Naive B cell (primary cell): Measurements from ENCODE around the gene NTRK3. TPM values are rescaled to one million over a fixed set of nuclear protein-coding genes. Genes with fewer than 3 reads are reported as not detected.

Source experiments
- ATAC-seq, 2 donors: fragments of 150-1000 bp; cut with Tn5 transposase; 2 replicates each; pipeline ENCODE4 v1.10.0; 2021; ENCODE audit warnings: low read depth in 2 of 2, mild to moderate bottlenecking in 2 of 2, moderate library complexity in 2 of 2
- DNase-seq: peaks from one replicate; pipeline ENCODE4 v3.0.0; 2022
- H3K27ac Mint-ChIP-seq, 6 donors: one replicate each; pipeline ENCODE4 v1.8.0; 2020 to 2022; ENCODE audit warnings: mild to moderate bottlenecking in 6 of 6, mixed read lengths in 6 of 6, moderate library complexity in 5 of 6, inconsistent platforms in 2 of 6
- H3K27me3 Mint-ChIP-seq, 3 donors: one replicate each; pipeline ENCODE4 v1.8.0; 2021 to 2022; ENCODE audit warnings: mixed read lengths in 3 of 3, mild to moderate bottlenecking in 1 of 3
- H3K36me3 Mint-ChIP-seq, 2 donors: one replicate each; pipeline ENCODE4 v1.8.0; 2020 to 2022; ENCODE audit warnings: mixed read lengths in 2 of 2, inconsistent platforms in 1 of 2, mild to moderate bottlenecking in 1 of 2
- H3K4me1 Mint-ChIP-seq, 3 donors: one replicate each; pipeline ENCODE4 v1.8.0; 2020 to 2022; ENCODE audit warnings: mixed read lengths in 3 of 3, inconsistent platforms in 1 of 3, mild to moderate bottlenecking in 1 of 3, moderate library complexity in 1 of 3
- H3K4me3 Mint-ChIP-seq, 8 donors: one replicate each; pipeline ENCODE4 v1.8.0; 2020 to 2022; ENCODE audit warnings: mild to moderate bottlenecking in 8 of 8, mixed read lengths in 8 of 8, moderate library complexity in 8 of 8, inconsistent platforms in 2 of 8
- H3K9me3 Mint-ChIP-seq, 7 donors: one replicate each; pipeline ENCODE4 v1.8.0; 2020 to 2022; ENCODE audit warnings: mixed read lengths in 7 of 7, mild to moderate bottlenecking in 5 of 7, inconsistent platforms in 2 of 7, moderate library complexity in 1 of 7
- polyA plus RNA-seq, 6 donors: library from polyadenylated mRNA; unstranded; fragments of 300-500 nt; fragmentation: Illumina TruSeq; gene quantifications; one replicate each; pipeline ENCODE4 v1.2.3, GENCODE V29; 2021; ENCODE audit warnings: low read depth in 6 of 6

The NTRK3 gene
- polyA plus RNA-seq, 6 donors from 2014 or later, result not detected

- Mint-ChIP-seq H3K36me3 (no peaks in the 10 kb centered on the region), H3K4me3 (no peak overlapping the region), H3K9me3 (peaks cover 0 to 8% (median 0%) of the 10 kb centered on the region in 7 donors), H3K27ac (no peak overlapping the region), H3K4me1 (no peaks in the 10 kb centered on the region), H3K27me3 (peaks cover 0 to 4% (median 0%) of the 10 kb centered on the region in 3 donors)
- DNase-seq (no peak), ATAC-seq (no peak)
Measured at GRCh38 chr15:87962428-87962827, 294.1 kb downstream of the NTRK3 start.

- DNase-seq (no peak), ATAC-seq (no peak)
- Mint-ChIP-seq H3K4me1 (no peaks in the 10 kb centered on the region), H3K36me3 (no peaks in the 10 kb centered on the region), H3K27ac (no peak overlapping the region), H3K9me3 (peaks cover 0 to 8% (median 0%) of the 10 kb centered on the region in 7 donors), H3K27me3 (peaks cover 0 to 4% (median 0%) of the 10 kb centered on the region in 3 donors), H3K4me3 (no peak overlapping the region)
Measured at GRCh38 chr15:87961851-87962420, 294.6 kb downstream of the NTRK3 start.

DNA sequence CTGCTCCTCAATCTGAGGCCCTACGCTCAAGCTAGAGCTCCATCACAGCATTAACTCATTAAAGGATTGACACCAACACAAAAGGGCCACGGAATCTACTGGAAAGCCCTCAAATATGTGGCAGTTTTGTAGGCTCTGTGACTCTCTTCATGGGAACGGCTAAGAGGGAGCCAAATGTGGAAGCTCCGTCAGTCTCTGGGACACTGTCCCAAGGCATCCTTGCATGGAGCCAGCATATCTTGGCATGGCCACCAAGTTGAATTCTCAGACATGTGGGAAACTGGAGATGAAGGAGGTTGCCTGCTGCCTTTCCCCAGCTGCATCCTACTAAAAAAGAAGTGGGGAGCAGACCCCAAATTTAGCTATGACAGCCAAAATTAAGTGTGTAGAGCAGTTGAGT, 296.9 kb downstream of the NTRK3 start:
- Mint-ChIP-seq H3K4me3 (no peak overlapping the region), H3K4me1 (no peaks in the 10 kb centered on the region), H3K9me3 (peaks cover 0 to 8% (median 0%) of the 10 kb centered on the region in 7 donors), H3K27ac (no peak overlapping the region), H3K36me3 (no peaks in the 10 kb centered on the region), H3K27me3 (peaks cover 0 to 2% (median 0%) of the 10 kb centered on the region in 3 donors)
- no peak for DNase-seq
- no peak for ATAC-seq

DNA sequence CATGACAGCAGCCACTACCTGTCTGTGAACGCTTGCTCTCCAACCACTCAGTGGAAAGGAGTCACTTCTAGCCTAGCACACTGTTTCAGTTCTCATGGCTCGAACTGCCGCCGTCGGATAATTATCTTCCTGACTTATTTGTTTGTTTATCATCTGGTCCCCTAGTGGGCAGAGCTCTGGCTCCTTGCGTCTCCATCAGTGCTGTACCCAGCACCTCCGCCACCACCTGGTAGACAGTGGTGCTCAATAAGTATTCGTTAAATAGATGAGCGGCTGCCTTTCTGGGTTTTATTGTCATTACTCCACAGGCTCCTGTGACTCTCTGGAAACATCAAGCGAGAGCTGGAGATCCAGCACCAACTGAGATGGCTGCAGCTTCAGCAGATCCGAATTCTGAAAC, 297.5 kb downstream of the NTRK3 start:
- Mint-ChIP-seq H3K4me1 (no peaks in the 10 kb centered on the region), H3K36me3 (no peaks in the 10 kb centered on the region), H3K27me3 (no peaks in the 10 kb centered on the region), H3K4me3 (no peak overlapping the region), H3K9me3 (peaks cover 0 to 8% (median 0%) of the 10 kb centered on the region in 7 donors), H3K27ac (no peak overlapping the region)
- DNase-seq (no peak), ATAC-seq (no peak)

DNA sequence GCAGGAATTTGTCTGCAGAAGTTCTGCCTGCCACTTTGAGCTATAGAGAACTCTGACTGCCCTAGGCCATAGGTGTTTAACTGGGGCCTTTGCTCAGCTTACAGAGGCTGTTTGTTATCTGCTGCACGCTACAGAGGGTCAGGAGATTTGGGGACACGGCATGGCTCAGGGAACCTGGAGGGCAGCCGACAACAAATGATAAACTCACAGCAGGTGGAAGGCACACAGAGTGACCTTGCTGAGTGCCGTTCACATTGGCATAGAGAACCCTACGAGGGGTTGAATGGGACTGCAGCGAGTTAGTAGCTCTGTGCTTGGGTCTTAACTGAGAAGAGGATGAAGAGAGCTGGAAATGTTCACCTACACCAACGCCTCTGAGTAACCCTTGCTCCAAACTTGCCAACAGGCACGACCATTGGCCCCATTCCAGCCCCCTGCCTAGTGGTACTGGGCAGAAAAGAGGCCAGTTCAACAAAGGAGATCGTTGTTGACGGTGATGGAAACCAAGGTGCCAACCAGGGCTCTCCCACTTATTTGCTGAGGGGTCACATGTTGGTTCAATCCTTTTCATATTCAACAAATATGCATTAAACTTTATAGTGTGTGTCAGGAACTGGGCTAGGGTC, 301.1 kb downstream of the NTRK3 start:
- peaks cover 0 to 6% (median 2%) of the 10 kb centered on the region in 7 donors for H3K9me3 Mint-ChIP-seq

GRCh38 chr15:87954793-87955192, 301.7 kb downstream of the NTRK3 start:
- ATAC-seq (no peak), DNase-seq (no peak)
- no peaks in the 10 kb centered on the region for H3K4me1 Mint-ChIP-seq
- peaks cover 0 to 9% (median 0%) of the 10 kb centered on the region in 7 donors for H3K9me3 Mint-ChIP-seq
- no peak overlapping the region for H3K27ac Mint-ChIP-seq
- no peak overlapping the region for H3K4me3 Mint-ChIP-seq
- no peaks in the 10 kb centered on the region for H3K27me3 Mint-ChIP-seq
- H3K36me3 Mint-ChIP-seq, result no peaks in the 10 kb centered on the region

More for the DNA sequence above, 301.1 kb downstream of the NTRK3 start:
- Mint-ChIP-seq H3K4me3 (no peak overlapping the region), H3K27me3 (no peaks in the 10 kb centered on the region), H3K27ac (no peak overlapping the region), H3K36me3 (no peaks in the 10 kb centered on the region), H3K4me1 (no peaks in the 10 kb centered on the region)
- no peak for DNase-seq
- no peak for ATAC-seq

DNA sequence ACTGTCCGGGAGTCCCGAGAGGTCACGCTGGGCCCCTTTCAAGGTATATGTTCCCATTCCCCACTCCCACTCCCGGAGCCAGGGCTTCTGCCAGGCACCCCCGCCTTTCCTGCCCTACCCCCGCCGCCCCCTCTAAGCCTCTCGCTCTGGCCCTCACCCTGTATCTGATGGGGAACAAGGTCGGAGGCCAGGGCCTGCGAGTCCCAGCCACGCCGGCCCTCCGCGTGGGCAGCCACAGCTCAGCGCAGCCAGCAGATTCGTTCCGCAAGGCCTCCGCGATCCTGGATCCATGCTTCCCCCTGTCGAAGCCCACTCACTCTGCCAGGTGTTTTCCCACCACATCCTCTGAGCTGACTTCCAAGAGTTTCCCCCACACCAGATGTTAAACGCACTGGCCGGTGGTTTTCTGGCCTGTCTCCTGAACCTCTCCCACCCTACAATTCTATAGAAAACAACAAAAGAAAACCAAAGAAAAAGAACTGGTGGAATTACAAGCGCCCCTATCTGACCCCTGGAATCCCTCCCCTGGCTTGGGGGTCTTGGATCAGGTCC, 303.7 kb downstream of the NTRK3 start:
- H3K36me3 Mint-ChIP-seq, result no peaks in the 10 kb centered on the region
- no peaks in the 10 kb centered on the region for H3K27me3 Mint-ChIP-seq
- no peak for DNase-seq
- ATAC-seq, result no peak
- no peak overlapping the region for H3K4me3 Mint-ChIP-seq
- H3K9me3 Mint-ChIP-seq, result peaks cover 0 to 5% (median 0%) of the 10 kb centered on the region in 7 donors
- no peak overlapping the region for H3K27ac Mint-ChIP-seq
- H3K4me1 Mint-ChIP-seq, result no peaks in the 10 kb centered on the region

- no peak overlapping the region for H3K27ac Mint-ChIP-seq
- H3K4me1 Mint-ChIP-seq, result no peaks in the 10 kb centered on the region
- H3K36me3 Mint-ChIP-seq, result no peaks in the 10 kb centered on the region
- peaks cover 0 to 5% (median 1%) of the 10 kb centered on the region in 7 donors for H3K9me3 Mint-ChIP-seq
- no peaks in the 10 kb centered on the region for H3K27me3 Mint-ChIP-seq
- ATAC-seq (no peak), DNase-seq (no peak)
- H3K4me3 Mint-ChIP-seq, result no peak overlapping the region
Measured at GRCh38 chr15:87949575-87950223, 306.8 kb downstream of the NTRK3 start.

- Mint-ChIP-seq H3K9me3 (peaks cover 0 to 5% (median 1%) of the 10 kb centered on the region in 7 donors), H3K4me3 (no peak overlapping the region), H3K4me1 (no peaks in the 10 kb centered on the region), H3K27ac (no peak overlapping the region), H3K27me3 (no peaks in the 10 kb centered on the region), H3K36me3 (no peaks in the 10 kb centered on the region)
- DNase-seq, result no peak
- no peak for ATAC-seq
Measured at GRCh38 chr15:87949151-87949574, 307.4 kb downstream of the NTRK3 start.

DNA sequence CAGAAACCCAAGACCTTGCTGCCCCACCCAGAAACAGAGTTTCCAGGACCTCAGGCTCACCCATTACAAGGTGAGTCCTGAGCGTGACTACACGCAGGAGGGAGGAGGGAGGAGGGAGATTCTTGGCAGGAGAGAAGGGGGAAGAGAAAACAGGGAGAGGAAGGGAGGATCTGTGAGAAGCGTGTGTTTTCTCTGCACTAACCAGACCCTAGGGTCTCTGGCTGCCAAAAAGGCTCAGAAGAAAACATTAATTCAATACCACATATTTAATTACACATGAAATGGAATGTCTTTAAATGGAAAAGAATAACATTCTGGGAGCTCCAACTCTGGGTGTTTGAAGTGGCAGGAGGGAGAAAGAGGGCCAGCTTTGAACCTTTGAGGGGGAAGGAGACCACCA, 309.0 kb downstream of the NTRK3 start:
- no peaks in the 10 kb centered on the region for H3K4me1 Mint-ChIP-seq
- no peaks in the 10 kb centered on the region for H3K36me3 Mint-ChIP-seq
- no peak overlapping the region for H3K27ac Mint-ChIP-seq
- ATAC-seq (no peak), DNase-seq (no peak)
- H3K27me3 Mint-ChIP-seq, result no peaks in the 10 kb centered on the region
- peaks cover 0 to 5% (median 0%) of the 10 kb centered on the region in 7 donors for H3K9me3 Mint-ChIP-seq
- no peak overlapping the region for H3K4me3 Mint-ChIP-seq

- no peak overlapping the region for H3K27ac Mint-ChIP-seq
- no peak overlapping the region for H3K4me3 Mint-ChIP-seq
- peaks cover 0 to 3% (median 0%) of the 10 kb centered on the region in 7 donors for H3K9me3 Mint-ChIP-seq
- no peaks in the 10 kb centered on the region for H3K4me1 Mint-ChIP-seq
- H3K27me3 Mint-ChIP-seq, result no peaks in the 10 kb centered on the region
- no peaks in the 10 kb centered on the region for H3K36me3 Mint-ChIP-seq
- DNase-seq (no peak), ATAC-seq (no peak)
Measured at GRCh38 chr15:87945246-87945645, 311.3 kb downstream of the NTRK3 start.

DNA sequence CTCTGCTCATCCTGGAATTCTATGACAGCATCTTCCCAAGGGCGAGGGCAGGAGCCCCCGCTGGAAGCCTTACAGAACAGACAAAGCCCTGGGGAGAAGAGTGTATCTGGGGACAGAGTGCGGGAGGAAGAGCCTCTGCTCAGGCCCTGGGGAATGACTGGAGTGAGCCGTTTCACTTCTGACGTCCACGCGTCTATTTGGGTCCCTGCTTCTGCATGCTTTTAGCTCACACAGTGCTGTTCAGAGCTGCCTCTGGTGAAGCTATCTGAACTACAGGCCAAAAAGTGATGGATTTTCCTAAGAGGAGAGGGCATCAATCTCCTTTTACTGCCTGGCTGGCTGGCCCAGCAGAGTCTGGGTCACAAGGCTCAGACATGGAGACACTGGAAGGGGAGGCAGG, 311.8 kb downstream of the NTRK3 start:
- H3K4me1 Mint-ChIP-seq, result no peaks in the 10 kb centered on the region
- H3K9me3 Mint-ChIP-seq, result peaks cover 0 to 1% (median 0%) of the 10 kb centered on the region in 7 donors
- ATAC-seq (no peak), DNase-seq (no peak)
- H3K4me3 Mint-ChIP-seq, result no peak overlapping the region
- H3K27me3 Mint-ChIP-seq, result no peaks in the 10 kb centered on the region
- no peaks in the 10 kb centered on the region for H3K36me3 Mint-ChIP-seq
- H3K27ac Mint-ChIP-seq, result no peak overlapping the region

DNA sequence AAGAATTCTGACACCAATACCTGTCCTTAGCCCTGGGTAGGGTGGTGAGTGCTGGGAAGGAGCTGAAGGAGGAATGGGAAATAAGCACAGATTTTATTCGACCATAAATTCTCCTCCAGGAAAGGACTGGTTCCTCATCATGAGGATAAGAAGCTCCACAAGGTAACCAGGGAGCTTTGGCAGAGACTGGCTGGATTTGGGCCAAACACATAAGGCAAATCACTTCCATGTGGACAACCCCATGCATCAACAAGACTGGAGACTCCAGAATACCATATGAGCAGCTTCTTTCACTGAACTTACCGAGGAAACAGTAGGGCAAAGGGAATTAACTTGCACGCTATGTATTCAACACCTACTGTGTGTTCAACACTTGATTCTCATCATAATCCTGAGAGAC, 312.5 kb downstream of the NTRK3 start:
- H3K4me1 Mint-ChIP-seq, result no peaks in the 10 kb centered on the region
- no peak for DNase-seq
- no peak overlapping the region for H3K27ac Mint-ChIP-seq
- H3K4me3 Mint-ChIP-seq, result no peak overlapping the region
- H3K9me3 Mint-ChIP-seq, result peaks cover 0 to 1% (median 0%) of the 10 kb centered on the region in 7 donors
- no peaks in the 10 kb centered on the region for H3K36me3 Mint-ChIP-seq
- ATAC-seq, result no peak
- H3K27me3 Mint-ChIP-seq, result no peaks in the 10 kb centered on the region

- H3K27ac Mint-ChIP-seq, result no peak overlapping the region
- H3K4me3 Mint-ChIP-seq, result no peak overlapping the region
- H3K36me3 Mint-ChIP-seq, result no peaks in the 10 kb centered on the region
- DNase-seq, result no peak
- peaks cover 0 to 1% (median 0%) of the 10 kb centered on the region in 7 donors for H3K9me3 Mint-ChIP-seq
- no peaks in the 10 kb centered on the region for H3K4me1 Mint-ChIP-seq
- no peaks in the 10 kb centered on the region for H3K27me3 Mint-ChIP-seq
- no peak for ATAC-seq
Measured at GRCh38 chr15:87943626-87944025, 312.9 kb downstream of the NTRK3 start.
